Fibroblast of villous mesenchyme (primary cell): Measurements from ENCODE around the gene UNKL. TPM values are rescaled to one million over a fixed set of nuclear protein-coding genes. Genes with fewer than 3 reads are reported as not detected.
"Not testable (repeated sequence)": the region's sequence is repeated elsewhere in the genome, so short reads cannot be mapped to it uniquely, and the experiment has no call there.

Source experiments
- DNase-seq: peaks from one replicate; pipeline ENCODE4 v3.0.0-alpha.2; 2010; ENCODE audit warnings: low read depth
- H3K4me3 ChIP-seq: 2 replicates; pipeline ENCODE4 v1.5.1; 2011; ENCODE audit warnings: low read depth, mild to moderate bottlenecking, low read length
- CTCF ChIP-seq: IDR thresholded peaks from 2 replicates; pipeline ENCODE4 v1.5.1; 2012; ENCODE audit warnings: low read depth, mild to moderate bottlenecking, low read length; ENCODE audit not compliant: insufficient read depth
- total RNA-seq: library from RNA; depleted of rRNA; stranded (reverse); fragments of >200 nt; gene quantifications from 2 replicates; pipeline ENCODE4 v1.2.3, GENCODE V29; 2012

The UNKL gene
- total RNA-seq, 1 donor: 7.8 TPM

- no peak for TF ChIP-seq CTCF
- H3K4me3 ChIP-seq: no peak overlapping the region
- no peak for DNase-seq
Observed at GRCh38 chr16:1441391-1441829, 26.9 kb upstream of the UNKL start.

DNA sequence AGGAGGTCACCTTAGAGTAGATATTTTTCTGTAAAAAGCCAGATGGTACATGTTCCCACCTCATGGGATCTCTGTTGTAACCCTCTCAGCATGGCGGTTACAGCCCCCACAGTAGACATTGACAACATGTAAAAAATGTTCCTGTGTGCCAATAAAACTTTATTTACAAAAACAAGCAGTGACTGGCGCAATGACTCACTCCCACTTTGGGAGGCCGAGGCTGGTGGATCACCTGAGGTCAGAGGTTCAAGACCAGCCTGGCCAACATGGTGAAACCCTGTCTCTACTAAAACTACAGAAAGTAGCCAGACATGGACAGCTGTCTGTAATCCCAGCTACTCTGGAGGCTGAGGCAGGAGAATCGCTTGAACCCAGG is 25.2 kb upstream of the UNKL start:
- not testable (repeated sequence) for H3K4me3 ChIP-seq, DNase-seq

GRCh38 chr16:1439058-1439698 is 24.7 kb upstream of the UNKL start:
- no peak for DNase-seq

DNA sequence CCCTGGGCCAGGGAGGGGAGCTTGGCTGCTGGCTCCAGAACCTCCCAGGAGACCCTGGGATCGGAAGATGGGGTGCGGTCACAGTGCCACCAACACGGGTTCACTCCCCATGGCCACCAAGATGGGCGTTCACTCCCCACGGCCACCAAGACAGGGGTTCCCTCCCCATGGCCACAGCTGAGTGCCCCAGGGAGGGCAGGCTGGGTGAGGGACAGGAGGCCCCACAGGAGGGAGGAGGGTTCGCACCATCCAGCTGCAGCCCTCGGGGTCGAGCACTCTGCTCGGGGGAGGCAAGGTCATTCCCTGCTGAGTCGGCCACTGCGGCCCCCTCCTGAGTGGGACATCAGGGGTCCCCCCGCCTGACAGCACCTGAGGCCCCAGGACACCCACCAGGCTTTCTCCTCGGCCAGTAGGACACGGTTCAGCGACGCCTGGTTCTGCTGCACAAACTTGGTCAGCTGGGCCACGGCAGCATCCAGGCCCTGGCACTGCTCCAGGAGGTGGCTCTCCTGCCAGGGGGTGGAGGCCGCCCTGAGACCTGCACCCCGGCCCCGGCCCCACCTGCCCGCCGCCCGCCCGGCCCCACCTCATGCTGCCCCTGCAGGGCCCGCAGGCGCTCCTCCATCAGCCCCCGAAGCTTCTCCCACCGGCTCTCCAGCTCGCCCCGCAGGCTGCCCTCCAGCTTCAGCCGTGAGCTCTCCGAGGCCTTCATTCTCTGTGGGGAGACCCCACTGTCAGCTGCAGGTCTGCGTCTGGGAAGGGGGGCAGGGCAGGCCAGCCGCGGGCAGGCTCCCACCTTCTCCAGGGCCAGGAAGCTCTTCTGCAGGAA is 23.9 kb upstream of the UNKL start:
- DNase-seq: no peak
- no peak overlapping the region for H3K4me3 ChIP-seq
- TF ChIP-seq CTCF: no peak

More at GRCh38 chr16:1439058-1439698, 24.7 kb upstream of the UNKL start:
- H3K4me3 ChIP-seq: no peak overlapping the region
- TF ChIP-seq CTCF: no peak

- no peak overlapping the region for H3K4me3 ChIP-seq
- no peak for DNase-seq
- no peak for TF ChIP-seq CTCF
Observed at GRCh38 chr16:1437606-1438005, 23.1 kb upstream of the UNKL start.

GRCh38 chr16:1436731-1437355 is 22.3 kb upstream of the UNKL start:
- no peak overlapping the region for H3K4me3 ChIP-seq
- DNase-seq: no peak
- TF ChIP-seq CTCF: no peak

DNA sequence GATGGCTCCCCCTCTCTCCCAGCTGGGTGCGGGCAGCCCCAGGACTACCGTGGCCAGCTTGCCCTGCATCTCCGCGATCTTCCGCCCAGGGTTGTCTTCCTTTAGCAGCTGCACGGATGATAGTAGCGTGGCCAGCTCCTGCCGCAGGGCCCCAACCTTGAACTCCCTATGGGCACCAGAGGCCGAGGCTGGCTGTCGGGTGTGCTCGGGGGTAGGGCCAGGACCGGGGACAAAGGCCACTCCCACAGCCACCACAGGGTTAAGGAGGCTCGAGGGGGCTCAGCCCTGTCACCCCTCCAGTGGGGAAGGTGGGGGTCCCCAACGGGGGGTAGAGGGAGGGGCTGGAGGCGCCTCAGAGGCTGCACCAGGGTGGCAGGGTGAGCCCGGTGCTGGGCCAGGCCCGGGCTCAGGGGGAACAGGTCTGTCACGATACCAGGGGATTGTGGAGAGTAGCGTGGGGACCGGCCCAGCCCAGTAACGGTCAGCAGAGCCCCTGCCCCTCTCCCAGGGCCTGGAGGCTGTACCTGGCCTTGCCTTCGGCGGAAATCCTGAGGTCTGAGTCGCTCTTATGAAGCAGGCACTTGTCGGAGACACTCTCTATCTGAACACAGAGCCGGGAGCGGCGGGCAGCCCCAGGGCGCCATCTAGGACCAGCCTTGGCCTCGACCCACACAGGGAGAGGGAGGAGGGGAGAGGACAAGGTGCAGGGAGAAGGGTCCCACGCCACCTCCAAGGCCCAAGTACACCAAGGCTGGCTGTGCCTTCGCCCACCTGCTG is 21.6 kb upstream of the UNKL start:
- DNase-seq: no peak
- no peak overlapping the region for H3K4me3 ChIP-seq
- TF ChIP-seq CTCF: no peak
